Esophagus squamous epithelium (tissue), 4 donors: Measurements from ENCODE around the gene RPL18.

ENCODE experiments used
- POLR2A ChIP-seq, 4 donors: fragments of 450-650 bp; IDR thresholded peaks; one replicate each; pipeline ENCODE4 v1.6.1; 2017; ENCODE audit warnings: antibody characterized with exemption in 4 of 4, mild to moderate bottlenecking in 4 of 4, moderate library complexity in 3 of 4
- TF ChIP-seq, protein P1 (sequence below), 6 experiments: fragments of 450-650 bp in 4 of 6; fragments of 200-600 bp in 2 of 6; sonication (generic) in 2 of 6; IDR thresholded peaks; one replicate each; pipeline ENCODE4 v1.5.1; 2016 to 2019; ENCODE audit warnings: antibody characterized with exemption in 6 of 6, mild to moderate bottlenecking in 4 of 6, moderate library complexity in 4 of 6

DNA sequence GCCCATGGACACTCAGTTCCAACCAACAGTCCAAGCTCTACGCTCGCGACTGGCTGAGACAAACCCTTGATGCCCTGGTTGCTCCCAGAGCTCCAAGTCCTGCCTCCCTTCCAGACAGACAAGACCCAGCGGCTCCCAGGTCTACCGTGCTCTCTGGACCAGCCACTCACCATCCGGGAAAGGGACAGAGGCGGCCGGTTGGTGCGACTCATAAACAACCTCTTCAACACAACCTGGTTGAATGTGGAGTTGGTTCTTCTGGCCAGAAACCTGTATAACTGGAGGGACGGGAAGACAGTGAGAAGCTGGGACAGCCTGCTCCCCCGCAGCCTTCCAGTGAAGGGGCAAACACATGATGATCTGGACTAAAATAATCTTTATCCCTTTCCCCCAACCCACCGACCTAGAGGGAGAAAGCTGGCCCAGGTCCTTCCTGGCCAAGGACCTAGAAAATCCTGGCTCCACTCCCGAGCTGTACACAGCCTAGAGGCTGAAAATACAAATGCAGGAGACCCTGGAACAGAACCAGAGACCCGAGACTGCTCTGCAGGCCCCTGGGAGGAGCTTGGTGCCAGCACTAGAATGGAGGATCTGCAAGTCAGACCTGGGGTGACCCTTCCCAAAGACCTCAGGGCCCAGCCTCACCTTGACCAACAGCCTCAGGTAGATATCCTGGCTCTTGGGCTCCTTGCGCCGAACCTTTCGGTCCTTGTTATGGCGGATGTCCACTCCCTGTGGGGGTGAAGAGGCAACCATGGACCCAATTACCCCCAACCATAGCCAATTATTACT is 1.6 kb downstream of the RPL18 start:
- TF ChIP-seq POLR2A (IDR thresholded peaks at IDR 0.05): no peak
- TF ChIP-seq, protein P1, sequence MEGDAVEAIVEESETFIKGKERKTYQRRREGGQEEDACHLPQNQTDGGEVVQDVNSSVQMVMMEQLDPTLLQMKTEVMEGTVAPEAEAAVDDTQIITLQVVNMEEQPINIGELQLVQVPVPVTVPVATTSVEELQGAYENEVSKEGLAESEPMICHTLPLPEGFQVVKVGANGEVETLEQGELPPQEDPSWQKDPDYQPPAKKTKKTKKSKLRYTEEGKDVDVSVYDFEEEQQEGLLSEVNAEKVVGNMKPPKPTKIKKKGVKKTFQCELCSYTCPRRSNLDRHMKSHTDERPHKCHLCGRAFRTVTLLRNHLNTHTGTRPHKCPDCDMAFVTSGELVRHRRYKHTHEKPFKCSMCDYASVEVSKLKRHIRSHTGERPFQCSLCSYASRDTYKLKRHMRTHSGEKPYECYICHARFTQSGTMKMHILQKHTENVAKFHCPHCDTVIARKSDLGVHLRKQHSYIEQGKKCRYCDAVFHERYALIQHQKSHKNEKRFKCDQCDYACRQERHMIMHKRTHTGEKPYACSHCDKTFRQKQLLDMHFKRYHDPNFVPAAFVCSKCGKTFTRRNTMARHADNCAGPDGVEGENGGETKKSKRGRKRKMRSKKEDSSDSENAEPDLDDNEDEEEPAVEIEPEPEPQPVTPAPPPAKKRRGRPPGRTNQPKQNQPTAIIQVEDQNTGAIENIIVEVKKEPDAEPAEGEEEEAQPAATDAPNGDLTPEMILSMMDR (IDR thresholded peaks at IDR 0.05): no peak
